ENCODE measurements around the gene TNRC6A.

DNA sequence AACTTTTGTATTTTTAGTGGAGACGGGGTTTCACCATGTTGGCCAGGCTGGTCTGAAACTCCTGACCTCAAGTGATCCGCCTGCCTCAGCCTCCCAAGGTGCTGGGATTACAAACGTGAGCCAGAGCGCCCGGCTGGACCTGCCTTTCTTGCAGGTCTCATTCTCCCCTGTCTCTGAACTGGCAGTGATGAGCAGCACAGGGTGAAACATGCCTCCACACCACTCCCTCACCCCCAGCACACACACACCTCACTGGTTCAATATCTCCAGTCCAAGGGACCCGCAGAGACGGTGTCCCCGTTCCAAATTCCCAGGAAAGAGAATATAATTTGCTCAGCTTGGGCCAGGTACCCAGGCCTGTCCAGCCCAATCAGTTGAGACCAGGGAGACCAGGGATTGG lies 139.6 kb downstream of the TNRC6A start:
- TF ChIP-seq, protein P1, sequence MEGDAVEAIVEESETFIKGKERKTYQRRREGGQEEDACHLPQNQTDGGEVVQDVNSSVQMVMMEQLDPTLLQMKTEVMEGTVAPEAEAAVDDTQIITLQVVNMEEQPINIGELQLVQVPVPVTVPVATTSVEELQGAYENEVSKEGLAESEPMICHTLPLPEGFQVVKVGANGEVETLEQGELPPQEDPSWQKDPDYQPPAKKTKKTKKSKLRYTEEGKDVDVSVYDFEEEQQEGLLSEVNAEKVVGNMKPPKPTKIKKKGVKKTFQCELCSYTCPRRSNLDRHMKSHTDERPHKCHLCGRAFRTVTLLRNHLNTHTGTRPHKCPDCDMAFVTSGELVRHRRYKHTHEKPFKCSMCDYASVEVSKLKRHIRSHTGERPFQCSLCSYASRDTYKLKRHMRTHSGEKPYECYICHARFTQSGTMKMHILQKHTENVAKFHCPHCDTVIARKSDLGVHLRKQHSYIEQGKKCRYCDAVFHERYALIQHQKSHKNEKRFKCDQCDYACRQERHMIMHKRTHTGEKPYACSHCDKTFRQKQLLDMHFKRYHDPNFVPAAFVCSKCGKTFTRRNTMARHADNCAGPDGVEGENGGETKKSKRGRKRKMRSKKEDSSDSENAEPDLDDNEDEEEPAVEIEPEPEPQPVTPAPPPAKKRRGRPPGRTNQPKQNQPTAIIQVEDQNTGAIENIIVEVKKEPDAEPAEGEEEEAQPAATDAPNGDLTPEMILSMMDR (IDR thresholded peaks at IDR 0.05; ENCODE audit: insufficient read depth, low read length, poor library complexity, severe bottlenecking): no peak
- no peak for TF ChIP-seq EZH2phosphoT487 (conservative IDR thresholded peaks at IDR 0.05; ENCODE audit: low read length)

All from SU-DHL-6 (cell line).